HG03521 (cell line): ENCODE results near the gene PNKD.
A peak's percentile ranks its signal among the peaks of the same experiment; 100 is the strongest.

ENCODE experiments used
- ATAC-seq: cut with Tn5 transposase; IDR thresholded peaks from one replicate; pipeline ENCODE4 v1.9.1; 2021; ENCODE audit warnings: mild to moderate bottlenecking, moderate library complexity; ENCODE audit not compliant: unreplicated experiment

PNKD gene

GRCh38 chr2:218269900-218270720 lies at the start of gene PNKD, which contains the start of gene AAMP:
Gene PNKD (plus strand): TSS chr2:218270519. CDS start chr2:218270536, 17 bp downstream.
Gene AAMP (minus strand): TSS chr2:218270137. CDS start chr2:218270086, 51 bp downstream.
- ATAC-seq: peak; percentile 88

- no peak for ATAC-seq
These were observed 49.3 kb upstream of the PNKD start for GRCh38 chr2:218221000-218221399.

GRCh38 chr2:218223046-218223445 lies 47.3 kb upstream of the PNKD start:
- no peak for ATAC-seq

GRCh38 chr2:218224186-218224585 lies 46.1 kb upstream of the PNKD start:
- no peak for ATAC-seq

- ATAC-seq: no peak
These were observed 43.4 kb upstream of the PNKD start for GRCh38 chr2:218226903-218227302.

- ATAC-seq: no peak
These were observed 41.8 kb upstream of the PNKD start for GRCh38 chr2:218228366-218229090.

- ATAC-seq: peak; percentile 77
These were observed 41.1 kb upstream of the PNKD start for GRCh38 chr2:218229239-218229638.

GRCh38 chr2:218229851-218230250 lies 40.5 kb upstream of the PNKD start:
- ATAC-seq: no peak

- no peak for ATAC-seq
These were observed 39.4 kb upstream of the PNKD start for GRCh38 chr2:218230882-218231281.

- ATAC-seq: no peak
These were observed 36.8 kb upstream of the PNKD start for GRCh38 chr2:218233543-218233942.

GRCh38 chr2:218234521-218234920 lies 35.8 kb upstream of the PNKD start:
- no peak for ATAC-seq

GRCh38 chr2:218235017-218235416 lies 35.3 kb upstream of the PNKD start:
- no peak for ATAC-seq

GRCh38 chr2:218236829-218237228 lies 33.5 kb upstream of the PNKD start:
- ATAC-seq: no peak

GRCh38 chr2:218238887-218239286 lies 31.4 kb upstream of the PNKD start:
- ATAC-seq: no peak

GRCh38 chr2:218244204-218244603 lies 26.1 kb upstream of the PNKD start:
- no peak for ATAC-seq

GRCh38 chr2:218244665-218245064 lies 25.7 kb upstream of the PNKD start:
- ATAC-seq: no peak

GRCh38 chr2:218245214-218245613 lies 25.1 kb upstream of the PNKD start:
- ATAC-seq: no peak

GRCh38 chr2:218249691-218250090 lies 20.6 kb upstream of the PNKD start:
- no peak for ATAC-seq

- no peak for ATAC-seq
These were observed 17.6 kb upstream of the PNKD start for GRCh38 chr2:218252509-218253231.

- no peak for ATAC-seq
These were observed 17.1 kb upstream of the PNKD start for GRCh38 chr2:218253232-218253625.

GRCh38 chr2:218255446-218255845 lies 14.9 kb upstream of the PNKD start:
- ATAC-seq: no peak
